ENCODE measurements around the gene ZNF407.

The ZNF407 gene

GRCh38 chr18:74878267-74878666, 280.6 kb downstream of the ZNF407 start:
- DNase-seq (ENCODE audit: low read depth): no peak

- no peak for DNase-seq (ENCODE audit: low read depth)
Observed at GRCh38 chr18:74880706-74881278, 283.1 kb downstream of the ZNF407 start.

DNA sequence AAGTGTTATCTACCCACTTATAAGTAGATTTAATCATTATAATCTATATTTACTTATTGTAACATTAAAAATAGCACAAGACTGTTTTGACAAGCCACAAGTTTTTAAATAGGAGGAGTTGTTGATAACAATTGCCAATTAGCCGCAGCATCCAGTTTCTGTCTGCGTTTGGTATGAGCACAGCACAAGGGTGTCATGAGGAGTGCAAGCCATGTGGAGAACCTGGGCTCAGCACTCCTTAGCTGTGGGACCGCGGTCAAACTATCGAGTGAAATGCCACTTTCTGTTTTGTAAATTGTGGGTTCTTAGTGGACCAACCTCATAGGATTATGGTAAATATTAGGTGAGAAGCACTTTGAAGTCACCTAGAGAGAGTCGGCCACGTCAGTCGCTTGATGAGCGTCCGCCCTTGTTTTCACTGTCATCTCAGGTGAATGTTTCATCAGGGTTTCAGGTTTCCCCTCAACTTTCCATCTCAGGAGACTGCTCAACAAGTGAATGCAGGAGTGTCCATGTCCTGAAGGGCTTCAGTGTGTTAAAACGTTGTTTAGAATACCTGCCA, 294.5 kb downstream of the ZNF407 start:
- DNase-seq (ENCODE audit: low read depth): no peak

- no peak for DNase-seq (ENCODE audit: low read depth)
Observed at GRCh38 chr18:74895686-74896085, 298.0 kb downstream of the ZNF407 start.

- no peak for DNase-seq (ENCODE audit: low read depth)
Observed at GRCh38 chr18:74896390-74896991, 298.8 kb downstream of the ZNF407 start.

- DNase-seq (ENCODE audit: low read depth): peak; percentile 43
Observed at GRCh38 chr18:74897971-74898657, 300.4 kb downstream of the ZNF407 start.

DNA sequence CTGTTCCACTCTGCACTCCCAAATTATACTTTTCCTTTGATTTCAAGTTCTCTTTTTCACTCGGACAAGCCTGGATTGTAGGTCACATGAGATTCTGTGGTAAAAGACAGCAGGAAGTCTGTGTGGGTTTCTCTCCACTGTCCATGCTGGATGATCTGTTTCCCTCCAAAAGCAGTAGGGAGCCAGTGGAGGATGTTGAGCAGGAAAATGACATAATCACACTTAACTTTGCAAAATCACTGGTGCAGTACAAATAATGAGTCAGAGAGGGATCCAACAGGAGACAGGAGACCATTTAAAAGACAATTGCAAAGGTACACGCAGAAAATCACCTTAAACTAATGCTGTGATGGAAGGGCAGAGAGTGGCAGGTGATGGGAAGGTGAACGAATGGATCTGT, 301.3 kb downstream of the ZNF407 start:
- no peak for DNase-seq (ENCODE audit: low read depth)

GRCh38 chr18:74899554-74899953, 301.9 kb downstream of the ZNF407 start:
- DNase-seq (ENCODE audit: low read depth): no peak

DNA sequence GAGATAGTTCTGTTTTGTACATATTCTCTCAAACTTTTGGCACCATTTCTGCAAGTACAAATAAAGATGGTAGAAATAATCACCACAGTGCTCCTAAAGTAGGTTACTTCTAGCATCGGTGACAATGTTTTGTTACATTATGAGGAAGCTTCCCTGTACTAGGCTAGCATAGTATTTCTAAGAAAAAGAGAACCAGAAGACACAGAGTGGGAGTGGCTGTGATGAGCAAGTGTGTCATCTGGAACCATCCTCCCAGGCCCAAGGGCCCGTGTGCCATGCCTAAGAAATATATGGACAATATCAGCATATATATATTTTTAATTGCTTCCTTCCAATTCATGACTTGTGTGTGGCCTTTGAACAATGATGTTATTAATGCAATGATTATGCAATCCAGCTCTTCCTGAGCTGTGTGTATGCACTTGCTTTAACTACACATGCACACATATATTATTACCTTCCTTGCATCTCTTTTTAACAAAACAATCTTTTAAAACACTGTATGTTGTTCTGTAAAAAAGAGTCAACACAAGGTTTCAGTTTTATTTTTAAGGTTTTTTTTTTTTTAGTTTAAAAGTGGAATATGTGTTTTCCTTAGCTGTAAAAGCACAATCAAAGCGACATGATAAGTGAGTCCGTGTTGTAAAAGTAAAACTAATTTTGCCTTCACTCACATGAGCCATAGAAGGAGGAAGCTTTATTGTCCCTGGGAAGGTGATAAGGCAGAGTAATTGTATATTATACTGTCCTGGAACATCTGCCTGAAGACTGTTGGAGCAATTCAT, 303.9 kb downstream of the ZNF407 start:
- DNase-seq (ENCODE audit: low read depth): no peak

GRCh38 chr18:74902147-74902455, 304.4 kb downstream of the ZNF407 start:
- no peak for DNase-seq (ENCODE audit: low read depth)

- DNase-seq (ENCODE audit: low read depth): no peak
Observed at GRCh38 chr18:74905247-74905646, 307.6 kb downstream of the ZNF407 start.

GRCh38 chr18:74906184-74906583, 308.5 kb downstream of the ZNF407 start:
- no peak for DNase-seq (ENCODE audit: low read depth)

DNA sequence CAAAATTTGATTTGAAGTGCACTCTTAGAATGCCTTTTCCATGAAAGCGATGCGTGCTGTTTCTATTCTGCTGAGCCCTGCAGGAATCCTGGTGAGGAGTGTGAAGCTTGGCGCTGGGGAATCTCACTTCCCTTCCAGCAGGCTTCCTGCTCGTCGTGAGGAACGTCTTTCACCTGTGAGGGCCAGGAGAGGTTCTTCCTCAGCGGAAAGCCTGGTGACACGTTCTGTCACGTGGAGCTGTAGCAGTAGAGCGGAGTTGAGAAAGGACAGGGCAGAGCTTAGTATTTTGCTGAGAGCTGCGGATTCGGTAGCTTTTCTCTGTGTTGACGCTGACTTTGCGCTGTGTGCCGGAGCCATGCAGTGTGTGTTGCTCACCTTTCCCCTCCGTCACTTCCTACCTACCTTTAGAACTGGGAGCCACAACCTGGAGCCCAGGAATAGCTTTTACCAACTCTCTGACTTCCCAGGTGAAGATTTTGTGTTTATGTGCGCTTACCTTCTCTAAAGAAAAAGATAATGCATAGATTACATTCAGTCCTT, 316.5 kb downstream of the ZNF407 start:
- no peak for DNase-seq (ENCODE audit: low read depth)

DNA sequence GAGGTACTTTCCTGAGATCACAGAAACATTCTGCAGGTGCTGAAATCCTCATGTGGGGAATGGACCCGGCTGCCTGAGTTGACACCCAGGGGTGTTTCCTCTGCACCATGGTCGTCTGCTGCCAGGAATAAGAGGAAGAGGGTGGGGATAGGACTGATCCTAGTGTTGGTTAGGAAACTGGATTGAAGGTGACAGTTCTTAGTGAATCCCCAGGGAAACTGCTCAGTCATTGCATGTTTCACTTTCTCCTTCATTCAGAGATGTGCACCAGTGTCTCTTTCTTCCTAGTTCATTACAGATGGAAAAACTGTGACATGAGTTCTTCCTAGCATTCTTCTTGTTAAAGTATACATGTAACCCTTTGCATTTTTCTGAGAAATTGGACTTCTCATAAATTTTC, 317.0 kb downstream of the ZNF407 start:
- DNase-seq (ENCODE audit: low read depth): no peak

DNA sequence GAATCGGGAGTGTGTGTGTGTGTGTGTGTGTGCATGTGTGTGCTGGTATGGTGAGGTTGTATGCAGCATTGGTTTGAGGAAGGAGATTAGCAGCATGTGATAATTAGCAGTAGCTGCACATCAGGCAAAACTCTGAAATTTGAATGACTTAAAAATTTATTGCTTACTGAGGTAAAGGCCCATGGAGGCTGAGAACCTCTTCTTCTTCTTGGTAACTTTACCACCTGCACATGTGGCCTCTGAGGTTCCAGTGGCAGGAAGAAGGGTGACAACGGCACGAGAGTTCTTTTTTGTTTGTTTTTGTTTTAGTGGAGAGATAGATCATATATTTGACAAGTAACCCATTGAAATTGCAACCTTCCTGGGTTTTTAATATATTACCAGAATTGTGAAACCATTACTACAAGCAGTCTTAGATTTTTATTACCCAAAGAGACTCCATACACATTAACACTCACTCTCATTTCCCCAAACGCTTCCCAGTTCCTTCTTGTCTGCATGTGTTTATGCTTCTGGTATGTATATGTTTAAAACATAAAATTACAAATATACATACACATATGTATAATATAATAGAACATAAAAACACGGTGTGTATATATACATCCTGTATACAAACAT, 319.2 kb downstream of the ZNF407 start:
- DNase-seq (ENCODE audit: low read depth): no peak

DNA sequence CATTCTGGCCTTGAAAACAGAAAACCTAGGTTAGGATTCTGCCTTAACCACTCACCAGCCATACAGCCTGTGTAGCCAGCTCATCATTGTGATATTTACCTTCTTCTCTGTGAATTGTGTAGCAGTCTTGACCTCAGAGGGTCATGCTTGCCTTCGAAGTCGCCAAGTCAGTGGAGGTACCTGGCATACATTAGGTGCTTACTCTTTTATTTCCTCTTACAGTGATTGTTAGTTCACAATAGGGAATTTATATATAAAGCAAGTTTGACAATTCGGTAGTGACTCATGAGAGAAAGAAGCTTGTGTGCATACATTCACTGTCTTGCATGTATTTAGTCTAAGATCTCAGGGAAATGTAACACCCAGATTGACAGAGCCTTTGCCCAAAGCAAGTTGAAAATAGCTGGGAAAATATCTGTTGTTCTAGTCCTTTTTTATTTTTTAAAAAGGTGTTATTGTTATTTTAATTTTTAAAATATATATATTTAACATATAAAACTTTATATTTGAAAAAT, 320.7 kb downstream of the ZNF407 start:
- DNase-seq (ENCODE audit: low read depth): no peak

- no peak for DNase-seq (ENCODE audit: low read depth)
Observed at GRCh38 chr18:74921057-74921820, 323.6 kb downstream of the ZNF407 start.

DNA sequence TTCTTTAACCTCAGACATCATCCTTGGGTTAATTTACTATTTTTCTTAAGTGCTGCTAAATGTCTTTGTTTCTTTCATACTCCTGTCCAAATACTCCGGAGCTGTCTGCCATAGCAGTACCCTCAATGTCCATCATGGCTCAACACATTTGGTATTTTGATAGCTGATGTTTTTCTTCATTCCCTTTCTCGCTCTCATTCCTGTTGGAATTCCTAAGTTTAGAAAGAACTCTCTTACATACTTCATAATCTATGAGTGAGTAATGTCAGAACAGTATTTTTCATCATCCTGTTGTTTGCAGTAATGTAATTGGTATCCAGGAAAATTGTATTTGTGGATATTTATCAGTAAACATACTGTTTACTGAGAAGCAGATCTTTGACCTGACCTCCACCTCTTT, 328.4 kb downstream of the ZNF407 start:
- no peak for DNase-seq (ENCODE audit: low read depth)

GRCh38 chr18:74928194-74928968, 330.7 kb downstream of the ZNF407 start:
- no peak for DNase-seq (ENCODE audit: low read depth)

DNA sequence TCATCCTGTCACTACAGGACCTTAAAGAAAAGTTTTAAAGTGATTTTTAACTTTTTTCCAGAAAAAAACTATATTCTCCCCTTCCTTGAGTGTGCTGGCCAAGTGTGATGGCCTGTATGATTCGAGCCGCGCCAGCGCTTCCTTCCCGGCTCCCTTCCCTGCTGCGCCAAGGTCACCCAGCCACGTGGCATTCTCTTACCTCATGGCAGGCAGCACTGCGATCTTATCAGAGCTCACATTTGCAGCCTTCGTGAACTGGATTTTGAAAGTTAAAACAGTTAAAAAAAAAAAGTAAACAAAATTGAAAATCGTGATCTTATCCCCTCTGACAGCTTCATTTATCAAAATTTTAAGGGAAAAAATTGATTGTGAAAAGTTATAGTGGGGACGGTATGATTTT, 331.4 kb downstream of the ZNF407 start:
- no peak for DNase-seq (ENCODE audit: low read depth)

Data from fibroblast of gingiva (primary cell).